ENCODE measurements around the gene MX2.

- TF ChIP-seq CREB1 (IDR thresholded peaks at IDR 0.05; ENCODE audit: low read depth) (no peak), EGR1 (IDR thresholded peaks at IDR 0.05) (no peak), CEBPB (IDR thresholded peaks at IDR 0.05) (no peak), MAX (IDR thresholded peaks at IDR 0.05) (no peak), YY1 (IDR thresholded peaks at IDR 0.05; ENCODE audit: low read depth) (no peak), TEAD4 (IDR thresholded peaks at IDR 0.05) (no peak), FOXM1 (IDR thresholded peaks at IDR 0.05; ENCODE audit: borderline replicate concordance, low read depth) (no peak), TAF1 (IDR thresholded peaks at IDR 0.05; ENCODE audit: low read depth) (no peak), TCF12 (IDR thresholded peaks at IDR 0.05; ENCODE audit: low read depth) (no peak), EP300 (IDR thresholded peaks at IDR 0.05; ENCODE audit: borderline replicate concordance) (no peak), REST (IDR thresholded peaks at IDR 0.05; ENCODE audit: low read depth) (no peak), RAD21 (IDR thresholded peaks at IDR 0.05; ENCODE audit: low read depth) (no peak), USF1 (IDR thresholded peaks at IDR 0.05) (no peak), ZBTB7A (IDR thresholded peaks at IDR 0.05; ENCODE audit: low read depth) (no peak)
These were observed 608 bp upstream of the MX2 start for GRCh38 chr21:41361053-41361785.

Data from Ishikawa (cell line).